Breast epithelium (tissue), 4 donors: ENCODE measurements around the gene SPOP. TPM values are rescaled to one million over a fixed set of nuclear protein-coding genes. Genes with fewer than 3 reads are reported as not detected.

Experiments used
- DNase-seq, 2 donors: peaks; one replicate each; pipeline ENCODE4 v3.0.0-alpha.2; 2019; ENCODE audit warnings: low spot score in 2 of 2
- H3K27ac ChIP-seq, 2 donors: fragments of 200-600 bp; sonication (generic) in 1 of 2; one replicate each; pipeline ENCODE4 v1.5.1; 2016 to 2019; ENCODE audit warnings: mild to moderate bottlenecking in 1 of 2
- H3K27me3 ChIP-seq, 2 donors: fragments of 200-600 bp; sonication (generic) in 1 of 2; one replicate each; pipeline versions ENCODE4 v1.5.1 to v1.6.0; 2017 to 2019; ENCODE audit warnings: control low read depth in 1 of 2, mild to moderate bottlenecking in 1 of 2
- H3K36me3 ChIP-seq: fragments of 200-600 bp; one replicate; pipeline ENCODE4 v1.5.1; 2019
- H3K4me1 ChIP-seq, 2 donors: fragments of 200-600 bp; sonication (generic); one replicate each; pipeline ENCODE4 v1.5.1; 2016 to 2019; ENCODE audit warnings: control low read depth in 1 of 2
- H3K4me3 ChIP-seq, 3 donors: fragments of 200-600 bp; sonication (generic); 1 replicate in 2 of 3; 2 replicates in 1 of 3; pipeline ENCODE4 v1.5.1; 2016 to 2019; ENCODE audit warnings: mild to moderate bottlenecking in 3 of 3, moderate library complexity in 2 of 3
- H3K9me3 ChIP-seq, 2 donors: fragments of 200-600 bp; sonication (generic) in 1 of 2; one replicate each; pipeline ENCODE4 v1.5.1; 2016 to 2019; ENCODE audit warnings: control low read depth in 1 of 2
- CTCF ChIP-seq, 3 donors: fragments of 450-650 bp; IDR thresholded peaks; one replicate each; pipeline ENCODE4 v1.5.1; 2016 to 2017; ENCODE audit warnings: antibody characterized with exemption in 3 of 3, mild to moderate bottlenecking in 3 of 3, moderate library complexity in 3 of 3
- POLR2A ChIP-seq: fragments of 450-650 bp; IDR thresholded peaks from one replicate; pipeline ENCODE4 v1.6.1; 2016; ENCODE audit warnings: antibody characterized with exemption, mild to moderate bottlenecking, moderate library complexity
- POLR2AphosphoS5 ChIP-seq, 3 donors: sonication (generic); formaldehyde crosslinking; IDR thresholded peaks; one replicate each; pipeline ENCODE4 v1.6.1; 2017; ENCODE audit warnings: antibody characterized with exemption in 3 of 3
- intact Hi-C: fragments of 100-400 bp; cut with DNase I; formaldehyde crosslinking; loops from one replicate; pipeline ENCODE4 v1.15.1; 2023; ENCODE audit warnings: low total_unique reads
- total RNA-seq, 3 donors: library from RNA; depleted of rRNA; stranded (reverse); fragments of >200 nt; gene quantifications; one replicate each; pipeline ENCODE4 v1.1.0, GENCODE V29; 2016

The SPOP gene
- total RNA-seq, 3 donors from 2014 or later: 48.3 to 73.8 (median 55.4) TPM

GRCh38 chr17:49575679-49576087 lies 102.2 kb downstream of the SPOP start, which contains the start of gene NXPH3:
TSS of gene NXPH3 (plus strand) at chr17:49575871. CDS start at chr17:49576220, 349 bp downstream.
- Histone ChIP-seq H3K36me3 (no peaks in the 10 kb centered on the region), H3K27ac (peak within 1 kb of the TSS; percentile 54 to 83), H3K4me1 (peaks cover 0 to 10% of the 10 kb centered on the region in 2 donors), H3K4me3 (peak within 1 kb of the TSS; percentile 68 to 93 (median 70)), H3K27me3 (no peaks in the 10 kb centered on the region), H3K9me3 (no peaks in the 10 kb centered on the region)
- DNase-seq: peak in 1 of 2 donors; percentile 32
- intact Hi-C loops: loop anchor here (10.0 kb wide), 1 partner anchor 279 kb away; no protein-coding TSS in a partner anchor
- peak in 1 of 3 donors; percentile 83 for TF ChIP-seq CTCF (IDR thresholded peaks at IDR 0.05)
- no peak for TF ChIP-seq POLR2AphosphoS5 (IDR thresholded peaks at IDR 0.05)
- no peak for TF ChIP-seq POLR2A

- Histone ChIP-seq H3K4me1 (peaks cover 0 to 10% of the 10 kb centered on the region in 2 donors), H3K27ac (peak overlapping the region in 1 of 2 donors; percentile 83), H3K9me3 (no peaks in the 10 kb centered on the region), H3K4me3 (peak overlapping the region; percentile 68 to 93 (median 70)), H3K36me3 (no peaks in the 10 kb centered on the region), H3K27me3 (no peaks in the 10 kb centered on the region)
- TF ChIP-seq POLR2A: no peak
- no peak for TF ChIP-seq POLR2AphosphoS5 (IDR thresholded peaks at IDR 0.05)
- TF ChIP-seq CTCF (IDR thresholded peaks at IDR 0.05): no peak
- peak in 1 of 2 donors; percentile 72 for DNase-seq
- intact Hi-C loops: loop anchor here (10.0 kb wide), 1 partner anchor 280 kb away; no protein-coding TSS in a partner anchor
Observed at GRCh38 chr17:49574945-49575678, 102.8 kb downstream of the SPOP start.

- Histone ChIP-seq H3K27me3 (no peaks in the 10 kb centered on the region), H3K4me1 (peaks cover 0 to 10% of the 10 kb centered on the region in 2 donors), H3K27ac (peak overlapping the region in 1 of 2 donors; percentile 83), H3K4me3 (no peak overlapping the region), H3K36me3 (no peaks in the 10 kb centered on the region), H3K9me3 (no peaks in the 10 kb centered on the region)
- TF ChIP-seq POLR2AphosphoS5 (IDR thresholded peaks at IDR 0.05): no peak
- TF ChIP-seq POLR2A: no peak
- TF ChIP-seq CTCF (IDR thresholded peaks at IDR 0.05): no peak
- intact Hi-C loops: loop anchor here (10.0 kb wide), 1 partner anchor 280 kb away; no protein-coding TSS in a partner anchor
- no peak for DNase-seq
Observed at GRCh38 chr17:49574323-49574781, 103.5 kb downstream of the SPOP start.

GRCh38 chr17:49573510-49574322 lies 104.2 kb downstream of the SPOP start:
- no peaks in the 10 kb centered on the region for H3K27me3 ChIP-seq
- H3K27ac ChIP-seq: peak overlapping the region in 1 of 2 donors; percentile 83
- no peak overlapping the region for H3K4me3 ChIP-seq
- peaks cover 0 to 10% of the 10 kb centered on the region in 2 donors for H3K4me1 ChIP-seq
- TF ChIP-seq POLR2AphosphoS5 (IDR thresholded peaks at IDR 0.05) (no peak), POLR2A (no peak)
- H3K36me3 ChIP-seq: no peaks in the 10 kb centered on the region
- intact Hi-C loops: loop anchor here (10.0 kb wide), 1 partner anchor 281 kb away; no protein-coding TSS in a partner anchor
- H3K9me3 ChIP-seq: no peaks in the 10 kb centered on the region
- no peak for DNase-seq

GRCh38 chr17:49572806-49573420 lies 105.0 kb downstream of the SPOP start:
- Histone ChIP-seq H3K4me1 (peaks cover 0 to 13% of the 10 kb centered on the region in 2 donors), H3K36me3 (no peaks in the 10 kb centered on the region), H3K27ac (no peak overlapping the region), H3K27me3 (no peaks in the 10 kb centered on the region), H3K4me3 (no peak overlapping the region), H3K9me3 (no peaks in the 10 kb centered on the region)
- no peak for DNase-seq
- TF ChIP-seq POLR2A (no peak), CTCF (IDR thresholded peaks at IDR 0.05) (no peak), POLR2AphosphoS5 (IDR thresholded peaks at IDR 0.05) (no peak)
- intact Hi-C loops: loop anchor here (10.0 kb wide), 1 partner anchor 282 kb away; no protein-coding TSS in a partner anchor
